NCI-H187 treated with DMSO at 0.1 percent for 48 hours (cell line): ENCODE measurements around the gene DOCK6.
"Not testable (repeated sequence)": the region's sequence is repeated elsewhere in the genome, so short reads cannot be mapped to it uniquely, and the experiment has no call there.

Source experiments
- DNase-seq: peaks from one replicate; lab custom pipeline; 2025; lab: John Stamatoyannopoulos, UW

The DOCK6 gene

GRCh38 chr19:11173516-11174155, 88.7 kb downstream of the DOCK6 start:
- DNase-seq, result no peak

DNA sequence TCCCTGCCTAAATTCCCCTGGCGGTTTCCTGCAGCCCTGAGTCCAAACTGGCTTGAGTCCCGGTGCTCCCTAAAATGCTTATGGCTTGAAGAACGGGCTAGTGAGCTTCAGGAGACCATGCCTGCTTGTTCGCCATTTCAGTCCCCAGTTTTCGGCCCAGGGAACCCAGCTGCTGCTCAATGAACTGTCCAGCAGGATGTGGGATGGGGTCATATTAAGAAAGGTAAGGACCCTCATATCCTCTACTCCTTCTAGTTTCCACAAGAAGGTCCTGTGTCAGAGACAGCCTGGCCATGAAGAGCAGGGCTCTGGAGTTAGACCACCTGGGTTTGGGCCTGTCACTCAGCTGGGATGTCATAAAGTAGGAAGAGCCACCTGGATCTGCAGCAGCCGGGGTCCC, 89.7 kb downstream of the DOCK6 start:
- no peak for DNase-seq

DNA sequence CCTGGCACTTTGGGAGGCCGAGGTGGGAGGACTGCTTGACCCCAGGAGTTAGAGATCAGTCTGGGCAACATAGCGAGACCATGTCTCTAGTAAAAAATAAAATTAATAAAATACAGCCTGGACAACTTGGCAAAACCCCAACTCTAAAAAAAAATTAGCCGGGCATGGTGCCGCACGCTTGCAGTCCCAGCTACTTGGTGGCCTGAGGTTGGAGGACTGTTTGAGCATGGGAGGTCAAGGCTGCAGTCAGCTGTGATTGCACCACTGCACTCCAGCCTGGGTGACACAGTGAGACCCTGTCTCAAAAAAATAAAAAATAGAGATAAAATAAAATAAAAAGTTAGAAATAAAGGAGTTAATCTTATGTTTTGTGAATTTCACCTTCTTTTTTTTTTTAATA, 91.2 kb downstream of the DOCK6 start:
- DNase-seq, result no peak

- DNase-seq, result no peak
These were observed 92.2 kb downstream of the DOCK6 start for GRCh38 chr19:11169896-11170678.

GRCh38 chr19:11168568-11168967, 93.8 kb downstream of the DOCK6 start:
- DNase-seq, result no peak

- DNase-seq, result no peak
These were observed 95.8 kb downstream of the DOCK6 start for GRCh38 chr19:11166281-11167142.

DNA sequence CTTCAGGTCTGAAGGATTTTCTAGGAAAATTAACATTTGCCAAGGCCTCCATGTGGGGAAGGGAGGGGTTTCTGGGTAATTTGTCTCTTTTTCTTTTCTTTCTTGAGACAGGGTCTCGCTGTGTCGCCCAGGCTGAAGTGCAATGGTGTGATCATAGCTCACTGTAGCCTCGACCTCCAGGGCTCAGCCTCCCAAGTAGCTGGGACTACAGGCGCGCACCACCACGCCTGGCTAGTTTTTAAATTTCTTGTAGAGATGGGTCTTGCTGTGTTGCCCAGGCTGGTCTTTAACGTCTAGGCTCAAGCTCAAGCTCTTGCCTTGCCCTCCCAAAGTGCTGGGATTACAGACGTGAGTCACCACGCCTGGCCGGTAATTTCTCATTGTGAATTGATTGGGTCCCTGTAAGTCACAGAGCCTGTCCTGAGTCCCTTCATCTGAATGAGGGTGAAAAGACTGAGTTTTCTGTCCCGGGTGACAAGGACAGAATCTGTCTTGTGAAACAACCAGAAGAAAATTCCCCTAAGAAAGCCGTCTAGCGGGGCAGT, 96.8 kb downstream of the DOCK6 start:
- DNase-seq, result no peak

DNA sequence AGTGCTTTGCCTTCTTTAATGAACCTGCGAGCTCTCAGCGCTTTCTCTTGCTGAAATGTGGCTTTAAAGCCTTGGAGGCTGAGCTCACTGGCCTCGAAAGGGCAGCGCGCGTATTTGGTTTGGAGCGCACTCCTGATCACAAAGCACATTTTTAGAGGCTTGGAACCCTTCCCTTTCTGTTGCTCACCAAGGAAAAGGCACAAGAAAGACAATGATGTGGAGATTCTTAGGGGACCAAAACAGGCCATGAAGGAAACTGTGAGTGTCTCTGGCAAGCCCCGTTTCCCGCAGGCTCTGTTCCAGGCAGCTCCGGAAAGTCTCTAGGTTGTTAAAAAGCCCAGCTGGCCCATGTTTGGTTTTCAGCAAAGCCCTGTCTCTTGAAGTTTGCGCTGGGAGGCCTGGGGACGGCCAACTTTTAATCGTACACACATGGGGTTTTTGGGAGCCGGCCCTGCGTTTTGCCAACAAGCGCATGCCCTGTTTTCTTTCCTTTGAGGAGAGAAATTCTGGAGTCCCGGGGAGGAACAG, 97.4 kb downstream of the DOCK6 start:
- no peak for DNase-seq

DNA sequence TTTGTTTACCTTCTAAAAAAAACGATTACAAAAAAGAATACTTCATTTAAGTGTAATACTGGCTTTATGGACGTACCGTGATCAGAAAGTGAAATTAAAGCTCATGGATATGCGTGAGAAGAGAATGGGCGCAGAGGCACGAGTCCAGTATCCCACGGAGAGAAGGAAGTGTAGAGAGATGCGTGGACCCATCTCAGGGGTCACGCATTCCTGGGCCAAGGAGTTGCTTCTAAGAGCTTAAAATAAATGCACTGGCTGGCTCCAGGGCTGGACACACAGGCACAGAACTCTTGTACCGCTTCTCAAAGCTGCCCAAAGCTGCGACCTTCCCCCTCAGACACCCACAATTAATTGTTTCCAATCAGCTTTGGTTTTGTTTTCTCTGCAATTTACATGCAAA, 98.0 kb downstream of the DOCK6 start:
- DNase-seq, result no peak

DNA sequence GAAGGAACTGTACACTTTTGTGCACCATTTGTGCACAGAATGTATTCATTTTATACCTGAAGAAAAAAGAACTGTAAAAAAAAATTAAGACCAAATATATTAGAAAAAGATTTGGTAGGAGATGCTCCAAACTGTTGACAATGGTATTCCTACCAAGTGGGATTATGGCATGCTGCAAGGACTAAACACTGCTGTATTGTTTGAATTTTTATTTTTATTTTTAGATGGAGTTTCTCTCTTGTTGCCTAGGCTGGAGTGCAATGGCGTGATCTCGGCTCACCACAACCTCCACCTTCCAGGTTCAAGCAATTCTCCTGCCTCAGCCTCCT, 101.9 kb downstream of the DOCK6 start:
- not testable (repeated sequence) for DNase-seq

DNA sequence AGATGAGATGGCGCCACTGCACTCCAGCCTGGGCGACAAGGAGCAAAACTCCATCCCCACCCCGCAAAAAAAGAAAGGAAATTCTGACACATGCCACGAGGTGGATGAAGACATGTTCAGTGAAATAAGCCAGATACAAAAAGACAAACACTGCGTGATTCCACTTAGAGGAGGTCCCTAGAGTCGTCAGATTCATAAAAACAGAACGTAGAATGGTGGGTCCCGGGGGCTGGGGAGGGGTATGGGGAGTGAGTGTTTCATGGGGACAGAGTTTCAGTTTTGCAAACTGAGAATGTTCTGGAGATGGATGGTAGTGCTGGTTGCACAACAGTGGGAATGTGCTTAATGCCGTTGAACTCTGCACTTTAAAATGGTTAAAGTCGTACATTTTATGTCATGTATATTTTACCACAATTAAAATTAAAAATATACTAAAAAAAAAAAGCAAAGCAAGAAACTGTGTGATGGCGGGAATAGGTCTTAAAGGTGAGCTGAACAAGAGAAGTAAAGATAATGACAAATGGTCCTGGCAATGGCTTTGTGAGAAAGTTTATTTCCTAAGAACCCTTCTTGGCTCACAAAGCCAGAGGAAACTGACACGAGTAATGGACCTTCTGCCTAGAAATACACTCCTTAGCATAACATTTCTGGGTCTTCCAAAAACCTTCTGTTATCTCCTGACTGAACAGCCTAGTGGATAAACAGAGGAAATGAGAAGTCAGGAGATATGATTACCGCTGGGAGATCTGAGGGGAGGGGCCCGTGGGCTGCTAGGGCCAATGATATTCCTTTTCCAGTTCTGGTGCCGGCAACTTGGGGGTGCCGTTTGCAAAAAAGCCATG, 102.5 kb downstream of the DOCK6 start:
- DNase-seq, result no peak

- DNase-seq, result peak; percentile 79
These were observed 106.8 kb downstream of the DOCK6 start, which contains the start of gene SPC24 for GRCh38 chr19:11155373-11156120. TSS of gene SPC24 (minus strand) at chr19:11155782. CDS start at chr19:11155776, 6 bp downstream.

GRCh38 chr19:11154683-11155047, 107.7 kb downstream of the DOCK6 start:
- no peak for DNase-seq

GRCh38 chr19:11152318-11153062, 109.8 kb downstream of the DOCK6 start:
- no peak for DNase-seq

- no peak for DNase-seq
These were observed 111.1 kb downstream of the DOCK6 start for GRCh38 chr19:11151181-11151580.
